GM19351 (cell line): ENCODE measurements around the gene COMP.

Experiments
- ATAC-seq: cut with Tn5 transposase; IDR thresholded peaks from one replicate; pipeline ENCODE4 v1.9.1; 2021; ENCODE audit warnings: mild to moderate bottlenecking, moderate library complexity; ENCODE audit not compliant: unreplicated experiment

COMP gene

GRCh38 chr19:18783958-18784785 lies 6.9 kb downstream of the COMP start:
- no peak for ATAC-seq

GRCh38 chr19:18782559-18783225 lies 8.4 kb downstream of the COMP start:
- no peak for ATAC-seq

- ATAC-seq, result no peak
Observed at GRCh38 chr19:18781885-18782527, 9.1 kb downstream of the COMP start.

- no peak for ATAC-seq
Observed at GRCh38 chr19:18781047-18781600, 10.0 kb downstream of the COMP start.

- ATAC-seq, result no peak
Observed at GRCh38 chr19:18780631-18781030, 10.5 kb downstream of the COMP start.

- no peak for ATAC-seq
Observed at GRCh38 chr19:18780081-18780480, 11.0 kb downstream of the COMP start.

GRCh38 chr19:18778826-18779495 lies 12.1 kb downstream of the COMP start:
- no peak for ATAC-seq

- ATAC-seq, result no peak
Observed at GRCh38 chr19:18778076-18778389, 13.1 kb downstream of the COMP start.

GRCh38 chr19:18777301-18778075 lies 13.6 kb downstream of the COMP start:
- ATAC-seq, result no peak

GRCh38 chr19:18776736-18777135 lies 14.4 kb downstream of the COMP start:
- ATAC-seq, result no peak

GRCh38 chr19:18776288-18776594 lies 14.9 kb downstream of the COMP start:
- no peak for ATAC-seq

- ATAC-seq, result no peak
Observed at GRCh38 chr19:18775586-18776287, 15.4 kb downstream of the COMP start.

GRCh38 chr19:18774782-18775444 lies 16.2 kb downstream of the COMP start:
- ATAC-seq, result no peak

- no peak for ATAC-seq
Observed at GRCh38 chr19:18774107-18774506, 17.0 kb downstream of the COMP start.

GRCh38 chr19:18773682-18774081 lies 17.4 kb downstream of the COMP start:
- no peak for ATAC-seq

GRCh38 chr19:18772620-18773587 lies 18.2 kb downstream of the COMP start:
- ATAC-seq, result no peak

- no peak for ATAC-seq
Observed at GRCh38 chr19:18771328-18772242, 19.5 kb downstream of the COMP start.
